Sigmoid colon (tissue), 4 donors: ENCODE results near the gene JMJD7.

Source experiments
- POLR2AphosphoS5 ChIP-seq, 4 donors: sonication (generic); formaldehyde crosslinking; IDR thresholded peaks; one replicate each; pipeline ENCODE4 v1.6.1; 2017; ENCODE audit warnings: antibody characterized with exemption in 4 of 4
- TF ChIP-seq, protein P1 (sequence below), 4 experiments: fragments of 450-650 bp in 3 of 4; fragments of 200-600 bp in 1 of 4; IDR thresholded peaks; one replicate each; pipeline ENCODE4 v1.5.1; 2016 to 2019; ENCODE audit warnings: antibody characterized with exemption in 4 of 4, mild to moderate bottlenecking in 3 of 4, moderate library complexity in 2 of 4

DNA sequence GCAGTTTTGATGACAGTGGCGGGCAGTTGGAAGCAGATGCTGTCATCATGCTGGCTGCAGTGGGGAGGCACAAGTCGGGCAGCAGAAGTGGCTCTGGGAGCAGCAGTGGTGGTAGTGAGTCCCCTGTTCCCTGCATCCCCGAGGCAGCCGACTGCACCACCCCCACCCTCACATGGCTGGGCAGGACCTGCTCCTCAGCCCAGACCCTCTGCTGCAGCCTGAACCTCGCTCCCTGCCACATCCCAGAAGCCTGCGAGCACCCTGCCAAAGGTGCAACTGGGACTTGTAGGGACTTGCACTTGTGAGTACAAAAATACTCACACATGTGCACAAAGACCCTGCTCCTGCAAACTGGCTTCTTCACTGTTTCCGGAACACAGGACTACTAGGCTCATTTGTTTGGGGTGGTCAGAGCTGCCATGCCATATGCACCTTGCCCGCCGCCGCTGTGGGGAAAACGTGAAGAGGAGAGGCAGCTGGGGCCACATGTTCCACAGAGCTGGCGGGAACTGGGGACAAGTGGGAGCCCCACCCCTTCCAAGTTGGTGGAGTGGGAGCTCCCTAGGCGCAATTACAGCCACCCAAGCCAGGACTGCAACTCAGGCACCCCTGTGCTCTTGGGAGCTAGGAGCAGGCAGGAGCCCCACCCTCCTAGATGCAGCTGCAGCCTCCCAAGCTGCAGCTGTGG, 2.2 kb downstream of the JMJD7 start:
- TF ChIP-seq, protein P1, sequence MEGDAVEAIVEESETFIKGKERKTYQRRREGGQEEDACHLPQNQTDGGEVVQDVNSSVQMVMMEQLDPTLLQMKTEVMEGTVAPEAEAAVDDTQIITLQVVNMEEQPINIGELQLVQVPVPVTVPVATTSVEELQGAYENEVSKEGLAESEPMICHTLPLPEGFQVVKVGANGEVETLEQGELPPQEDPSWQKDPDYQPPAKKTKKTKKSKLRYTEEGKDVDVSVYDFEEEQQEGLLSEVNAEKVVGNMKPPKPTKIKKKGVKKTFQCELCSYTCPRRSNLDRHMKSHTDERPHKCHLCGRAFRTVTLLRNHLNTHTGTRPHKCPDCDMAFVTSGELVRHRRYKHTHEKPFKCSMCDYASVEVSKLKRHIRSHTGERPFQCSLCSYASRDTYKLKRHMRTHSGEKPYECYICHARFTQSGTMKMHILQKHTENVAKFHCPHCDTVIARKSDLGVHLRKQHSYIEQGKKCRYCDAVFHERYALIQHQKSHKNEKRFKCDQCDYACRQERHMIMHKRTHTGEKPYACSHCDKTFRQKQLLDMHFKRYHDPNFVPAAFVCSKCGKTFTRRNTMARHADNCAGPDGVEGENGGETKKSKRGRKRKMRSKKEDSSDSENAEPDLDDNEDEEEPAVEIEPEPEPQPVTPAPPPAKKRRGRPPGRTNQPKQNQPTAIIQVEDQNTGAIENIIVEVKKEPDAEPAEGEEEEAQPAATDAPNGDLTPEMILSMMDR (IDR thresholded peaks at IDR 0.05): no peak
- TF ChIP-seq POLR2AphosphoS5 (IDR thresholded peaks at IDR 0.05): no peak
